Activated CD4-positive, alpha-beta T cell treated with anti-CD3 and anti-CD28 coated beads, Interleukin-2, amount 10 ng/mL, durations not matched to agents 24 days and 14 days (primary cell): ENCODE data around the gene ZBTB49. TPM values are rescaled to one million over a fixed set of nuclear protein-coding genes. Genes with fewer than 3 reads are reported as not detected.

Source experiments
- DNase-seq: peaks from one replicate; pipeline ENCODE4 v3.0.0; 2022
- H3K27ac Mint-ChIP-seq: one replicate; pipeline ENCODE4 v1.8.0; 2022; ENCODE audit warnings: mild to moderate bottlenecking, mixed read lengths
- H3K27me3 Mint-ChIP-seq: one replicate; pipeline ENCODE4 v1.8.0; 2022; ENCODE audit warnings: mixed read lengths
- H3K36me3 Mint-ChIP-seq: one replicate; pipeline ENCODE4 v1.8.0; 2022; ENCODE audit warnings: low read depth, mild to moderate bottlenecking, mixed read lengths
- H3K4me1 Mint-ChIP-seq: one replicate; pipeline ENCODE4 v1.8.0; 2021; ENCODE audit warnings: mixed read lengths
- H3K4me3 Mint-ChIP-seq: one replicate; pipeline ENCODE4 v1.8.0; 2022; ENCODE audit warnings: mild to moderate bottlenecking, moderate library complexity, mixed read lengths
- H3K9me3 Mint-ChIP-seq: one replicate; pipeline ENCODE4 v1.8.0; 2021; ENCODE audit warnings: mixed read lengths
- intact Hi-C: fragments of 100-400 bp; cut with micrococcal nuclease; formaldehyde crosslinking; loops from one replicate; pipeline ENCODE4 v1.15.1; 2023
- total RNA-seq: library from RNA; stranded (reverse); gene quantifications from 2 replicates; pipeline ENCODE4 v1.2.3, GENCODE V29; 2022

The ZBTB49 gene
- total RNA-seq, 1 donor from 2014 or later: 8.6 TPM

- peaks cover 45% of the 10 kb centered on the region for H3K36me3 Mint-ChIP-seq
- intact Hi-C loops: no loop called here
- peaks cover 20% of the 10 kb centered on the region for H3K4me1 Mint-ChIP-seq
- H3K9me3 Mint-ChIP-seq: no peaks in the 10 kb centered on the region
- H3K27me3 Mint-ChIP-seq: peaks cover 2% of the 10 kb centered on the region
- no peak for DNase-seq
- no peak overlapping the region for H3K4me3 Mint-ChIP-seq
- no peak overlapping the region for H3K27ac Mint-ChIP-seq
Observed at GRCh38 chr4:4267981-4268380, 22.1 kb upstream of the ZBTB49 start.

- intact Hi-C loops: no loop called here
Observed at GRCh38 chr4:4268776-4269175, 21.3 kb upstream of the ZBTB49 start.

GRCh38 chr4:4269331-4269731 is 20.7 kb upstream of the ZBTB49 start:
- intact Hi-C loops: no loop called here
- peaks cover 51% of the 10 kb centered on the region for H3K36me3 Mint-ChIP-seq
- no peaks in the 10 kb centered on the region for H3K9me3 Mint-ChIP-seq
- no peaks in the 10 kb centered on the region for H3K27me3 Mint-ChIP-seq
- peak; percentile 61 for DNase-seq
- H3K4me1 Mint-ChIP-seq: peaks cover 22% of the 10 kb centered on the region
- peak overlapping the region; percentile 69 for H3K27ac Mint-ChIP-seq
- H3K4me3 Mint-ChIP-seq: peak overlapping the region; percentile 11

More at GRCh38 chr4:4268776-4269175, 21.3 kb upstream of the ZBTB49 start:
- H3K4me1 Mint-ChIP-seq: peaks cover 20% of the 10 kb centered on the region
- H3K27me3 Mint-ChIP-seq: no peaks in the 10 kb centered on the region
- H3K9me3 Mint-ChIP-seq: no peaks in the 10 kb centered on the region
- H3K36me3 Mint-ChIP-seq: peaks cover 48% of the 10 kb centered on the region
- DNase-seq: no peak
- peak overlapping the region; percentile 23 for H3K4me3 Mint-ChIP-seq
- H3K27ac Mint-ChIP-seq: peak overlapping the region; percentile 5

GRCh38 chr4:4269856-4270255 is 20.2 kb upstream of the ZBTB49 start:
- Mint-ChIP-seq H3K9me3 (no peaks in the 10 kb centered on the region), H3K4me1 (peaks cover 23% of the 10 kb centered on the region), H3K27me3 (no peaks in the 10 kb centered on the region), H3K27ac (peak overlapping the region; percentile 69), H3K4me3 (peak overlapping the region; percentile 11), H3K36me3 (peaks cover 56% of the 10 kb centered on the region)
- DNase-seq: peak; percentile 63
- intact Hi-C loops: no loop called here

GRCh38 chr4:4270529-4270928 is 19.5 kb upstream of the ZBTB49 start:
- H3K27me3 Mint-ChIP-seq: no peaks in the 10 kb centered on the region
- H3K9me3 Mint-ChIP-seq: no peaks in the 10 kb centered on the region
- peaks cover 56% of the 10 kb centered on the region for H3K36me3 Mint-ChIP-seq
- peaks cover 23% of the 10 kb centered on the region for H3K4me1 Mint-ChIP-seq
- peak overlapping the region; percentile 11 for H3K4me3 Mint-ChIP-seq
- DNase-seq: no peak
- H3K27ac Mint-ChIP-seq: no peak overlapping the region
- intact Hi-C loops: no loop called here

- no peak overlapping the region for H3K4me3 Mint-ChIP-seq
- intact Hi-C loops: no loop called here
- H3K4me1 Mint-ChIP-seq: peaks cover 23% of the 10 kb centered on the region
- peaks cover 54% of the 10 kb centered on the region for H3K36me3 Mint-ChIP-seq
- H3K27me3 Mint-ChIP-seq: no peaks in the 10 kb centered on the region
- DNase-seq: no peak
- no peaks in the 10 kb centered on the region for H3K9me3 Mint-ChIP-seq
- H3K27ac Mint-ChIP-seq: no peak overlapping the region
Observed at GRCh38 chr4:4271912-4272311, 18.1 kb upstream of the ZBTB49 start.

GRCh38 chr4:4274226-4274625 is 15.8 kb upstream of the ZBTB49 start:
- intact Hi-C loops: no loop called here
- Mint-ChIP-seq H3K36me3 (peaks cover 49% of the 10 kb centered on the region), H3K4me1 (peaks cover 17% of the 10 kb centered on the region), H3K27ac (no peak overlapping the region), H3K27me3 (no peaks in the 10 kb centered on the region), H3K4me3 (no peak overlapping the region), H3K9me3 (no peaks in the 10 kb centered on the region)
- DNase-seq: no peak

GRCh38 chr4:4277531-4277930 is 12.5 kb upstream of the ZBTB49 start:
- Mint-ChIP-seq H3K4me1 (peaks cover 2% of the 10 kb centered on the region), H3K27ac (no peak overlapping the region), H3K36me3 (peaks cover 49% of the 10 kb centered on the region), H3K27me3 (no peaks in the 10 kb centered on the region), H3K9me3 (no peaks in the 10 kb centered on the region), H3K4me3 (no peak overlapping the region)
- intact Hi-C loops: no loop called here
- no peak for DNase-seq

- intact Hi-C loops: no loop called here
- DNase-seq: no peak
- Mint-ChIP-seq H3K9me3 (no peaks in the 10 kb centered on the region), H3K27me3 (no peaks in the 10 kb centered on the region), H3K4me3 (no peak overlapping the region), H3K36me3 (peaks cover 59% of the 10 kb centered on the region), H3K27ac (no peak overlapping the region), H3K4me1 (peaks cover 7% of the 10 kb centered on the region)
Observed at GRCh38 chr4:4281787-4282186, 8.3 kb upstream of the ZBTB49 start.

GRCh38 chr4:4284827-4285618 is 5.0 kb upstream of the ZBTB49 start:
- Mint-ChIP-seq H3K4me1 (peaks cover 25% of the 10 kb centered on the region), H3K9me3 (no peaks in the 10 kb centered on the region), H3K36me3 (peaks cover 52% of the 10 kb centered on the region), H3K27ac (no peak overlapping the region), H3K27me3 (no peaks in the 10 kb centered on the region), H3K4me3 (no peak overlapping the region)
- DNase-seq: no peak
- intact Hi-C loops: no loop called here

- intact Hi-C loops: no loop called here
- Mint-ChIP-seq H3K4me1 (peaks cover 38% of the 10 kb centered on the region), H3K9me3 (no peaks in the 10 kb centered on the region), H3K36me3 (peaks cover 35% of the 10 kb centered on the region), H3K27me3 (no peaks in the 10 kb centered on the region), H3K4me3 (peak overlapping the region; percentile 46), H3K27ac (no peak overlapping the region)
- no peak for DNase-seq
Observed at GRCh38 chr4:4288098-4288497, 2.0 kb upstream of the ZBTB49 start.

GRCh38 chr4:4289055-4289454 is 996 bp upstream of the ZBTB49 start:
- intact Hi-C loops: no loop called here
- no peaks in the 10 kb centered on the region for H3K27me3 Mint-ChIP-seq

GRCh38 chr4:4289597-4289940 is 482 bp upstream of the ZBTB49 start:
- H3K4me1 Mint-ChIP-seq: peaks cover 38% of the 10 kb centered on the region
- H3K9me3 Mint-ChIP-seq: no peaks in the 10 kb centered on the region
- intact Hi-C loops: no loop called here
- peak overlapping the region; percentile 99 for H3K4me3 Mint-ChIP-seq
- H3K27ac Mint-ChIP-seq: peak overlapping the region; percentile 95
- DNase-seq: no peak
- H3K36me3 Mint-ChIP-seq: peaks cover 25% of the 10 kb centered on the region
- H3K27me3 Mint-ChIP-seq: no peaks in the 10 kb centered on the region

More at GRCh38 chr4:4289055-4289454, 996 bp upstream of the ZBTB49 start:
- Mint-ChIP-seq H3K36me3 (peaks cover 27% of the 10 kb centered on the region), H3K27ac (peak overlapping the region; percentile 95), H3K4me1 (peaks cover 38% of the 10 kb centered on the region), H3K9me3 (no peaks in the 10 kb centered on the region), H3K4me3 (peak overlapping the region; percentile 99)
- DNase-seq: no peak

- no peak for DNase-seq
Observed at GRCh38 chr4:4293279-4293678, 3.2 kb downstream of the ZBTB49 start.

More at GRCh38 chr4:4293279-4293678, 3.2 kb downstream of the ZBTB49 start:
- intact Hi-C loops: no loop called here
- H3K4me3 Mint-ChIP-seq: no peak overlapping the region
- H3K27ac Mint-ChIP-seq: no peak overlapping the region
- peaks cover 32% of the 10 kb centered on the region for H3K4me1 Mint-ChIP-seq
- peaks cover 21% of the 10 kb centered on the region for H3K36me3 Mint-ChIP-seq
- no peaks in the 10 kb centered on the region for H3K27me3 Mint-ChIP-seq
- no peaks in the 10 kb centered on the region for H3K9me3 Mint-ChIP-seq
